Effector memory CD4-positive, alpha-beta T cell (primary cell): ENCODE measurements around the gene CROCC.

Source experiments
- DNase-seq, 3 donors: peaks; one replicate each; pipeline ENCODE4 v3.0.0-alpha.2; 2020
- H3K27ac ChIP-seq: 2 replicates; pipeline ENCODE4 v1.7.0; 2013; ENCODE audit warnings: mild to moderate bottlenecking, low read length, moderate library complexity; ENCODE audit not compliant: insufficient read depth, poor library complexity, severe bottlenecking
- H3K27me3 ChIP-seq: replicated peaks from 2 replicates; pipeline ENCODE4 v1.7.0; 2013; ENCODE audit warnings: mild to moderate bottlenecking, low read length; ENCODE audit not compliant: insufficient read depth, control insufficient read depth, poor library complexity, severe bottlenecking
- H3K36me3 ChIP-seq: 2 replicates; pipeline ENCODE4 v1.7.0; 2013; ENCODE audit warnings: mild to moderate bottlenecking, low read length, moderate library complexity; ENCODE audit not compliant: control insufficient read depth, insufficient read depth
- H3K4me1 ChIP-seq: 2 replicates; pipeline ENCODE4 v1.7.0; 2013; ENCODE audit warnings: low read length, mild to moderate bottlenecking; ENCODE audit not compliant: control insufficient read depth, insufficient read depth, poor library complexity, severe bottlenecking
- H3K4me3 ChIP-seq: 2 replicates; pipeline ENCODE4 v1.7.0; 2013; ENCODE audit warnings: low read length, low read depth, mild to moderate bottlenecking; ENCODE audit not compliant: insufficient read depth, poor library complexity, severe bottlenecking
- H3K9me3 ChIP-seq: 2 replicates; pipeline ENCODE4 v1.7.0; 2013; ENCODE audit warnings: mild to moderate bottlenecking, low read length, moderate library complexity; ENCODE audit not compliant: control insufficient read depth

The CROCC gene

GRCh38 chr1:16982902-16983301, 61.2 kb downstream of the CROCC start:
- DNase-seq: no peak
- Histone ChIP-seq H3K9me3 (no peaks in the 10 kb centered on the region), H3K4me3 (no peak overlapping the region), H3K27me3 (peaks cover 3% of the 10 kb centered on the region), H3K27ac (no peak overlapping the region), H3K36me3 (peaks cover 20% of the 10 kb centered on the region), H3K4me1 (peaks cover 4% of the 10 kb centered on the region)

- H3K27me3 ChIP-seq: peaks cover 3% of the 10 kb centered on the region
- peaks cover 24% of the 10 kb centered on the region for H3K36me3 ChIP-seq
- no peak for DNase-seq
Observed at GRCh38 chr1:16983649-16984048, 61.9 kb downstream of the CROCC start.

GRCh38 chr1:16984717-16985116, 63.0 kb downstream of the CROCC start:
- Histone ChIP-seq H3K27me3 (peaks cover 3% of the 10 kb centered on the region), H3K4me1 (peaks cover 4% of the 10 kb centered on the region), H3K36me3 (peaks cover 30% of the 10 kb centered on the region), H3K4me3 (no peak overlapping the region), H3K27ac (no peak overlapping the region), H3K9me3 (no peaks in the 10 kb centered on the region)
- DNase-seq: no peak

More at GRCh38 chr1:16983649-16984048, 61.9 kb downstream of the CROCC start:
- Histone ChIP-seq H3K9me3 (no peaks in the 10 kb centered on the region), H3K4me3 (no peak overlapping the region), H3K4me1 (peaks cover 4% of the 10 kb centered on the region), H3K27ac (no peak overlapping the region)

- no peaks in the 10 kb centered on the region for H3K4me1 ChIP-seq
- H3K4me3 ChIP-seq: no peak overlapping the region
- no peaks in the 10 kb centered on the region for H3K9me3 ChIP-seq
- peaks cover 40% of the 10 kb centered on the region for H3K36me3 ChIP-seq
- no peak overlapping the region for H3K27ac ChIP-seq
- no peak for DNase-seq
- H3K27me3 ChIP-seq: peaks cover 3% of the 10 kb centered on the region
Observed at GRCh38 chr1:16986113-16986512, 64.4 kb downstream of the CROCC start.

- no peak for DNase-seq
- Histone ChIP-seq H3K9me3 (no peaks in the 10 kb centered on the region), H3K27me3 (no peaks in the 10 kb centered on the region), H3K4me1 (no peaks in the 10 kb centered on the region), H3K36me3 (peaks cover 43% of the 10 kb centered on the region), H3K27ac (no peak overlapping the region), H3K4me3 (no peak overlapping the region)
Observed at GRCh38 chr1:16986560-16986959, 64.8 kb downstream of the CROCC start.

- Histone ChIP-seq H3K9me3 (no peaks in the 10 kb centered on the region), H3K27ac (no peak overlapping the region), H3K4me1 (no peaks in the 10 kb centered on the region), H3K36me3 (peaks cover 47% of the 10 kb centered on the region), H3K4me3 (no peak overlapping the region), H3K27me3 (no peaks in the 10 kb centered on the region)
- DNase-seq: no peak
Observed at GRCh38 chr1:16986962-16987361, 65.2 kb downstream of the CROCC start.

GRCh38 chr1:16988210-16988609, 66.5 kb downstream of the CROCC start:
- Histone ChIP-seq H3K27ac (no peak overlapping the region), H3K9me3 (no peaks in the 10 kb centered on the region), H3K27me3 (no peaks in the 10 kb centered on the region), H3K4me3 (no peak overlapping the region), H3K36me3 (peaks cover 50% of the 10 kb centered on the region), H3K4me1 (no peaks in the 10 kb centered on the region)
- DNase-seq: no peak

- H3K4me1 ChIP-seq: no peaks in the 10 kb centered on the region
- H3K27ac ChIP-seq: no peak overlapping the region
- no peaks in the 10 kb centered on the region for H3K9me3 ChIP-seq
- DNase-seq: no peak
- no peaks in the 10 kb centered on the region for H3K27me3 ChIP-seq
- H3K4me3 ChIP-seq: no peak overlapping the region
- peaks cover 55% of the 10 kb centered on the region for H3K36me3 ChIP-seq
Observed at GRCh38 chr1:16989676-16990391, 68.1 kb downstream of the CROCC start.

GRCh38 chr1:16991571-16991970, 69.8 kb downstream of the CROCC start:
- H3K4me3 ChIP-seq: no peak overlapping the region
- no peak overlapping the region for H3K27ac ChIP-seq
- H3K36me3 ChIP-seq: peaks cover 59% of the 10 kb centered on the region
- no peak for DNase-seq
- H3K9me3 ChIP-seq: no peaks in the 10 kb centered on the region
- no peaks in the 10 kb centered on the region for H3K4me1 ChIP-seq
- H3K27me3 ChIP-seq: no peaks in the 10 kb centered on the region

- Histone ChIP-seq H3K36me3 (peaks cover 60% of the 10 kb centered on the region), H3K27me3 (no peaks in the 10 kb centered on the region), H3K27ac (no peak overlapping the region), H3K4me1 (no peaks in the 10 kb centered on the region), H3K9me3 (no peaks in the 10 kb centered on the region), H3K4me3 (no peak overlapping the region)
- DNase-seq: no peak
Observed at GRCh38 chr1:16992102-16992501, 70.4 kb downstream of the CROCC start.
